HL-60 (cell line): ENCODE data around the gene KLHL26.

ENCODE experiments used
- DNase-seq, 2 experiments: peaks; one replicate each; pipeline ENCODE4 v3.0.0-alpha.2; 2010 to 2020; ENCODE audit warnings: low read depth in 1 of 2, low spot score in 1 of 2
- H3K27ac ChIP-seq: fragments of 250-450 bp; sonication (Bioruptor Pico); replicated peaks from 2 replicates; pipeline ENCODE4 v1.5.1; 2020; ENCODE audit warnings: mild to moderate bottlenecking, moderate library complexity
- H3K27me3 ChIP-seq: fragments of 250-450 bp; sonication (Bioruptor Pico); 2 replicates; pipeline ENCODE4 v1.5.1; 2021; ENCODE audit warnings: mild to moderate bottlenecking, moderate library complexity; ENCODE audit not compliant: insufficient read depth, poor library complexity, severe bottlenecking
- H3K4me3 ChIP-seq: replicated peaks from 2 replicates; pipeline ENCODE4 v1.5.1; 2011; ENCODE audit warnings: mild to moderate bottlenecking, control low read depth, low read length; ENCODE audit not compliant: insufficient read depth
- CTCF ChIP-seq: IDR thresholded peaks from one replicate; pipeline ENCODE4 v1.5.1; 2011; ENCODE audit warnings: low read length, control low read depth, inconsistent platforms; ENCODE audit not compliant: insufficient read depth
- GABPA ChIP-seq: IDR thresholded peaks from 2 replicates; pipeline ENCODE4 v1.6.1; 2012; ENCODE audit warnings: low read depth
- POLR2AphosphoS5 ChIP-seq: IDR thresholded peaks from 2 replicates; pipeline ENCODE4 v1.6.1; 2012; ENCODE audit warnings: low read depth
- REST ChIP-seq: IDR thresholded peaks from 2 replicates; pipeline ENCODE4 v1.6.1; 2012; ENCODE audit warnings: low read depth; ENCODE audit not compliant: insufficient replicate concordance
- SPI1 ChIP-seq: IDR thresholded peaks from 2 replicates; pipeline ENCODE4 v1.6.1; 2012; ENCODE audit warnings: low read depth, mild to moderate bottlenecking, borderline replicate concordance

Gene KLHL26

GRCh38 chr19:18666317-18666716, 29.5 kb downstream of the KLHL26 start:
- no peaks in the 10 kb centered on the region for H3K27me3 ChIP-seq
- TF ChIP-seq REST: no peak
- TF ChIP-seq CTCF: no peak
- no peak for TF ChIP-seq GABPA
- no peak for TF ChIP-seq SPI1
- TF ChIP-seq POLR2AphosphoS5: no peak
- H3K27ac ChIP-seq: no peak overlapping the region
- DNase-seq: no peak
- no peak overlapping the region for H3K4me3 ChIP-seq

- Histone ChIP-seq H3K27me3 (no peaks in the 10 kb centered on the region), H3K4me3 (no peak overlapping the region), H3K27ac (no peak overlapping the region)
- TF ChIP-seq CTCF: no peak
- DNase-seq: no peak
These were observed 30.0 kb downstream of the KLHL26 start for GRCh38 chr19:18666784-18667183.

GRCh38 chr19:18667531-18668251, 30.9 kb downstream of the KLHL26 start:
- Histone ChIP-seq H3K27ac (no peak overlapping the region), H3K4me3 (no peak overlapping the region), H3K27me3 (no peaks in the 10 kb centered on the region)
- DNase-seq: no peak
- TF ChIP-seq CTCF (no peak), SPI1 (no peak), REST (no peak), GABPA (no peak), POLR2AphosphoS5 (no peak)

- H3K27ac ChIP-seq: no peak overlapping the region
- TF ChIP-seq GABPA (no peak), CTCF (no peak)
- DNase-seq: no peak
- no peaks in the 10 kb centered on the region for H3K27me3 ChIP-seq
- no peak overlapping the region for H3K4me3 ChIP-seq
These were observed 31.4 kb downstream of the KLHL26 start for GRCh38 chr19:18668252-18668631.
